GM18511 (cell line): ENCODE measurements around the gene SCYL1.
"Not testable (repeated sequence)": the region's sequence is repeated elsewhere in the genome, so short reads cannot be mapped to it uniquely, and the experiment has no call there.

Source experiments
- ATAC-seq: cut with Tn5 transposase; IDR thresholded peaks from one replicate; pipeline ENCODE4 v1.9.1; 2021; ENCODE audit warnings: mild to moderate bottlenecking, moderate library complexity; ENCODE audit not compliant: unreplicated experiment

The SCYL1 gene

GRCh38 chr11:65564879-65565559, 40.1 kb downstream of the SCYL1 start:
- ATAC-seq: not testable (repeated sequence)

DNA sequence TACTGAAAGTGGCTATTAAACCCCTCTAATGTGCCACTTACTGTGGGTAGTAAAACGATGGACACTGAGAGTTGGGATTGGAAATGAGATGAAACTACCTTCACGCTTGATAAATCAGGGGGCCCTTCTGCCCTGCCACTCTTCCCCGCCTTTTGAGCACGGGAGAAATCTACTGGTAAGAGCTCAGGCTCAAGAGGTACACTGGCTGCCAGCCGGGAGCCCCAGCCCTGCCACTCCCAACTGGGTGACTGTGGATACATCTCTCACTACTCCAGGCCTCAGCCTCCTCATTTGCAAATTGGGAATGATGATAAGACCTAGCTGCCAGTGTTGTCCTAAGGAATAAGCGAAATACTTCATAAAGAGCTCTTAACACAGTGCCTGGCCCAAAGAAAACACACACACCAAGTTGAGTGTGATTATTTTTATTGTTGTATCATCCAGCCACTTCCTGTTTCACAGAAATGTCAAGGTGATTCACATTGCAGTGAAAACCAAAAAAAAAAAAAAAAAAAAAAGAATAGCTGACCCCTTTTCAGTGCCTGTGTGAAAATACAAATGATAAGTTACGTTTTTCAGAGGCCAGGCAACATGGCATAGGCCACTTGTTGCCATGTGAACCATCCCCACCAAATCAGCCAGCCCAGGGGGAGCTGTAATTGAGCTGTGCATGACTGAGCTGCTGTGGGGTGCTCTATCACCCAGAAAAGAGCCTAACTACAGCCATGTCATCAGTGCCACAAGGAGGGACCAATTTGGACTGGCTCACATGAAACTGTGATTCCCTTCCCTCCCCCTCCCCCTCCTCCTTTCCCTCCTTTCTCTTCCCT, 41.0 kb downstream of the SCYL1 start:
- no peak for ATAC-seq

DNA sequence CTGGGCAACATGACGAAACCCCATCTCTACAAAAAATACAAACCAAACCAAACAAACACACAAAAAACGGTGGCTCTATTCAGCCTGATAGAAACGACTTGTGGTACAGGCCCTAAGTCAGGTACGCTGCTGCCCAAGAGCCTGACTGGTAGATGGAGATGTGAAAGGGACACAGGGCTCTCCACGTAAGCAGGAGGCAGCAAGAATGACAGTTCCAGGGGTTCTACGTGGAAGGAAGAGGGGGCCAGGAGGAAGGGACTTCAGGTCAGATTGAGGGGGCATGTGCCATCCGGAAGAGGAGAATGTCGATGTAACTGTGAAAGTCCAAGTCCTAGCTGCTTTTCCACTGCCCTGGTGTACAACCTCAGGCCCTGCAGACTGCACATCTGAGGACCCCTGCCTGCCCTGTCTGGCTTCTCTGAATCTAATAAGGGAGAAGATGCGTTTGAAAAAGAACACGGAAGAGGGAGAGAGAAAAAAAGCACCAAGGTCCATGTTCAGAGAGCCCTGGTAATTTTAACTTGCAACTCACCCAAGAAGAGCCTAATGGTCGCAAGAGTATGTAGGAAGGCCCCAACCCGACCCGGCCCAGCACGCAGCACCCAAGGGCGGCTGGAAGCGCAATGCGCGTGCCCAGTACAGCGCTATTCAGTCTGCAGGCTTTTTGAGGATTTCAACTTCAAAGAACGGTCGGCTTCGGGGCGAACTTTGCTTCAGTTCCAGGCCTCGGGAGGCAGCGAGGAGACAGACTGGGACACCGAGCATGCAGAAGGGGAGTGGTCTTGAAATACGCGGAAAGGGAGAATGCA, 44.5 kb downstream of the SCYL1 start:
- peak; percentile 12 for ATAC-seq

GRCh38 chr11:65569973-65570918, 45.4 kb downstream of the SCYL1 start, which contains the start of gene ZNRD2:
TSS of gene ZNRD2 (plus strand) at chr11:65570477. CDS start at chr11:65570492, 15 bp downstream.
- peak; percentile 72 for ATAC-seq

- no peak for ATAC-seq
These were observed 46.5 kb downstream of the SCYL1 start for GRCh38 chr11:65571420-65571819.

GRCh38 chr11:65571940-65572339, 47.1 kb downstream of the SCYL1 start:
- no peak for ATAC-seq

DNA sequence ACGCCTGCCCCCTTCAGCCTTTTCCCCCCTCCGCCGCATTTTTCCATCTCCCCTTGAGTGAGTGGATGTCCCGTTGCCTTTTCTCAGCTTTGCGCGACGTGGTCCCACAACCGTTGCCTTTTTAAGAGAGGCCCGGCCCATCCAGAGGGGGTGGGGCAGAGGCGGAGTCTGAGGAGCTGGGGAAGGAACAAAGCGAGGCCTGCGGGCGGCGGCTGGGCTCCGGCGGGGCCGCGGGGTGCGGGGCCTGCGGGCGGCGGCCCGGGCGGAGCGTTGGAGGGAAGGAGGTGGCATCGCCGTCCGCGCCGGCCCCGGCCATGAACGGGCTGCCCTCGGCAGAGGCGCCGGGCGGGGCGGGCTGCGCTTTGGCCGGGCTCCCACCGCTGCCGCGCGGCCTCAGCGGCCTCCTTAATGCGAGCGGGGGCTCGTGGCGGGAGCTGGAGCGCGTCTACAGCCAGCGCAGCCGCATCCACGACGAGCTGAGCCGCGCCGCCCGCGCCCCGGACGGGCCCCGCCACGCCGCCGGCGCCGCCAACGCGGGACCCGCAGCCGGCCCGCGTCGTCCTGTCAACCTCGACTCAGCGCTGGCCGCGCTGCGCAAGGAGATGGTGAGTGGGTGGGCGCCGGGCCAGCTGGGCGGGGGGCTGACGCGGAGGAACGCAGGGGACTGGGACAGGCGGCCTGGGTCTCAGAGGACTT, 47.6 kb downstream of the SCYL1 start, which contains the start of gene FAM89B:
Gene FAM89B, plus strand, starts transcription at position 183 of the 696 bp plus-strand sequence. Its CDS starts 132 bp downstream, at position 315.
- ATAC-seq: no peak

GRCh38 chr11:65573391-65574079, 48.7 kb downstream of the SCYL1 start:
- no peak for ATAC-seq

- peak; percentile 31 for ATAC-seq
These were observed 49.4 kb downstream of the SCYL1 start for GRCh38 chr11:65574109-65574810.

GRCh38 chr11:65574811-65575567, 50.1 kb downstream of the SCYL1 start:
- no peak for ATAC-seq

DNA sequence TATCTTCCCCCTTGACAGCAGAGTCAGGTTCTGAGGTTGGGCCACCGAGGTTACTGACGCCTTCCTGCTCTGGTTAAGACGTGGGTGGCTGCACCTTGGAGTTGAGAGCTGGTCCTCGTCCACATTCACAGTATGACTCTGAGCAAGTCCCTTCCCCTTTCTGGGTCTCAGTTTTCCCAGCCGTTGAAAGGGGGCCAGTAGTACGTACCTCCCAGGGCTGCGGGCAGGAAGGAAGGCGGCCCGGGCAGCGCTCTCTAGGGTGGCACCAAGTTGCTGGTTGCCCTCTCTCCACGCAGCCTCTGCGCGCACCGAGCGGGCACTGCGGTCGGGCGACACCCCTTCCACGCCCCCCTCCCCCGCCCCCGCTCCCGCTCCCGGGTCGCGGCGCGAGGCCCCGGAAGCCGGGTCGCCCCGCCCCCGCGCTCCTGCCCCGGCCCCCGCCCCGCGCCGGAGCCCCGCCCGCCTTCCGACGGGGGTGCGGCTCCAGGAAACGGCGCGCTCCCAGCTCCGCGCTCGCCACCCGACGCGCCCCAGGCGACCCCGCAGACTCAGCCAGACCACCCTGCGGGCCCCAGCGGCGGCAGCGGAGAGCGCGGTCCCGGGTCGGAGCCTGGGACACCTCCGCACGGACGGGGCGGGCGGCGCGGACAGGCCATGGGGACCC, 50.8 kb downstream of the SCYL1 start, which contains the start of gene EHBP1L1:
Gene EHBP1L1, plus strand, starts transcription at position 486 of the 664 bp plus-strand sequence. CDS start 250 bp downstream, outside the sequence.
- no peak for ATAC-seq

DNA sequence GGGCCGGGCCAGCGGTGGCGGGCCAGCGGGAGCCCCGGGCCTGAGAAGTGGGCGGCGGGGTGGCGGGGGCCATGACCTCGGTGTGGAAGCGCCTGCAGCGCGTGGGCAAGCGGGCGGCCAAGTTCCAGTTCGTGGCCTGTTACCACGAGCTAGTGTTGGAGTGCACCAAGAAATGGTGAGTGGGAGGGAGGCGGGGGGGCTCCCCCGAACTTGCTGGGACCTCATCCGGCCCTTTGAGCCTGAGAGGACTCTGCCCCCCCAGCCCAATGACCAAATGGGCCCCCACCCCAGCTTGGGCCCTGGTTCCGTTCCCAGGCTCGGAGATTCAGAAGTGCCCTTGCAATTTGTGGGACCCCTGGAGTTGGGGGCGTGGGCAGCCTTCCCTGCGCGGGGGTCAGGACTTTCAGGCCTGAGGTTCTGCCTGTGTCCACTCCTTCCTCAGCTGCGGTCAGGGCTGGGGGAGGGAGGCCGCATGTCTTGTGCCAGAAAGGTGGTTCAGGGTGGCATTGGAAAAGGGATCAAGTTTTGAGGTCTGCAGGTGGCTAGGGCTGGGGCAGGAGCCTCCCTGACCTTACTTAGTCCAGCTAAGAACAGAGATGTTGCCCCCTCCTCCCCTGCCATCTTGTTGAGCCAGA, 51.5 kb downstream of the SCYL1 start:
- ATAC-seq: no peak

DNA sequence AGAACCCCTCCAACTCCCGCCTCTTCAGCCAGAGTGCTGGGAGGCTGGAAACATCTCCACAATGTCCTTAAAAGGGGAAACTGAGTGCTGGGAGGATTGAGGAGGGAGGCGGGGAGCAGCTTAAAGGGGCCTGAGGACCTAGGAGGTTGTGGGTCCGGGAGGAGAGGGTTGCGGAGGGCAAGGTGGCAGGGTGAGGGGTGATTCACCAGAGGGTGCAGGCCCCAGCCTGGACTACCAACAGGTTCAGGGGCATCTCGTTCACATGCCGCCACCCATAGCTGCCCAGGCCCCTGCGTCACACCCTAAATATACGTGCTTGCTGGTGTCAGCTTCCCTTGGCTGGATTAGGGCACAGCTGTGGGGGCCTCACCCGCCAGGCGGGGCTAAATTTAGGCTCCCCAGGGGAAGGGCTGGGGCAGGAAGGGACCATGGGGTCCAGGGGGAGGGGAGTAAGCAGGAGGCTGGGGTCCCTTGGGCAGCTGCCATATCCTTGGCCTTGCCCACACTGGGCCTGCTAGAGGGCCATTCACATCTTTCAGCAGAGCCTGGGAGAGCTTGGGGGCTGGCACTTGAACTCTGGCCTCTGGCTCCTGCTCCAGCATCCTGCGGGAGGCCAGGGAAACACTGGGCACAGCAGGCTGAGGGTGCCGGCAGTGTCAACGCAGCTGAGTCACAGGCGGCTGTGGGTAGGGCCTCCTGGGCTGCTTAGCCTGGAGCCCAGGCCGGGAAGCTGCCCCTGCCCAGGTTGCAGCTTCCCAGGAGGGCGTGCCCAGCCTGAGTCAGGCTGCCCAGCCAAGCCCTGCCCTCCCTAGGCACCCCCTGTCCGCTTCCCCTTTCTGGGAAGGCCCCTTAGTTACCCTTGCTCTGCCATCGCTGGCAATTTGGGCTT, 52.2 kb downstream of the SCYL1 start:
- no peak for ATAC-seq

DNA sequence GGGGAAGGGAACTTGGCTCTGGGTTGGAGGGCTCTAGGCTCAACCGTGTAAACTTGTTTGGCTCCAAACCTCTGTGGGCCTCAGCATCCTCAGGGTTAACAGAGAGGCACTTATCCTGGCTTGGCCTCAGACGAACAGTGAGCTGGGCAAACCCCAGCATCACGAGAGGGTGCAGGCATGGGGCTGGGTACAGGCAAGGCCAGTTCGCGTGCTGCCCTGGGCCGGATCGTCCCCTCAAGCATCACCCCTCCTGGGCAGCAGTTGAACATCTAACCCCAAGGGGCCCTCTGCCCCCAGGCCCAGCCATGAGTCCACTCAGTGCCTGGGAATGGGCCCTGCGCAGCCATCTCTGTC, 52.9 kb downstream of the SCYL1 start:
- no peak for ATAC-seq

GRCh38 chr11:65578134-65578533, 53.3 kb downstream of the SCYL1 start:
- no peak for ATAC-seq
